Activated naive CD4-positive, alpha-beta T cell treated with anti-CD3 and anti-CD28 coated beads, Interleukin-2, amount 50 U/mL, for 24 hours (primary cell): ENCODE measurements around the gene TOP3B.
A peak's percentile ranks its signal among the peaks of the same experiment; 100 is the strongest.
"Not testable (repeated sequence)": the region's sequence is repeated elsewhere in the genome, so short reads cannot be mapped to it uniquely, and the experiment has no call there.

Experiments
- H3K27ac Mint-ChIP-seq: one replicate; pipeline ENCODE4 v1.8.0; 2021; ENCODE audit warnings: mild to moderate bottlenecking, mixed read lengths
- H3K27me3 Mint-ChIP-seq: one replicate; pipeline ENCODE4 v1.8.0; 2021; ENCODE audit warnings: mixed read lengths
- H3K36me3 Mint-ChIP-seq: one replicate; pipeline ENCODE4 v1.8.0; 2021; ENCODE audit warnings: mixed read lengths
- H3K4me1 Mint-ChIP-seq: one replicate; pipeline ENCODE4 v1.8.0; 2021; ENCODE audit warnings: mixed read lengths
- H3K4me3 Mint-ChIP-seq: one replicate; pipeline ENCODE4 v1.8.0; 2021; ENCODE audit warnings: mild to moderate bottlenecking, mixed read lengths
- H3K9me3 Mint-ChIP-seq: one replicate; pipeline ENCODE4 v1.8.0; 2021; ENCODE audit warnings: mixed read lengths

TOP3B gene

GRCh38 chr22:21920341-21921183 lies 62.0 kb downstream of the TOP3B start:
- H3K27me3 Mint-ChIP-seq = no peaks in the 10 kb centered on the region
- H3K4me1 Mint-ChIP-seq = no peaks in the 10 kb centered on the region
- H3K36me3 Mint-ChIP-seq = no peaks in the 10 kb centered on the region
- no peak overlapping the region for H3K27ac Mint-ChIP-seq
- H3K4me3 Mint-ChIP-seq = no peak overlapping the region
- no peaks in the 10 kb centered on the region for H3K9me3 Mint-ChIP-seq

DNA sequence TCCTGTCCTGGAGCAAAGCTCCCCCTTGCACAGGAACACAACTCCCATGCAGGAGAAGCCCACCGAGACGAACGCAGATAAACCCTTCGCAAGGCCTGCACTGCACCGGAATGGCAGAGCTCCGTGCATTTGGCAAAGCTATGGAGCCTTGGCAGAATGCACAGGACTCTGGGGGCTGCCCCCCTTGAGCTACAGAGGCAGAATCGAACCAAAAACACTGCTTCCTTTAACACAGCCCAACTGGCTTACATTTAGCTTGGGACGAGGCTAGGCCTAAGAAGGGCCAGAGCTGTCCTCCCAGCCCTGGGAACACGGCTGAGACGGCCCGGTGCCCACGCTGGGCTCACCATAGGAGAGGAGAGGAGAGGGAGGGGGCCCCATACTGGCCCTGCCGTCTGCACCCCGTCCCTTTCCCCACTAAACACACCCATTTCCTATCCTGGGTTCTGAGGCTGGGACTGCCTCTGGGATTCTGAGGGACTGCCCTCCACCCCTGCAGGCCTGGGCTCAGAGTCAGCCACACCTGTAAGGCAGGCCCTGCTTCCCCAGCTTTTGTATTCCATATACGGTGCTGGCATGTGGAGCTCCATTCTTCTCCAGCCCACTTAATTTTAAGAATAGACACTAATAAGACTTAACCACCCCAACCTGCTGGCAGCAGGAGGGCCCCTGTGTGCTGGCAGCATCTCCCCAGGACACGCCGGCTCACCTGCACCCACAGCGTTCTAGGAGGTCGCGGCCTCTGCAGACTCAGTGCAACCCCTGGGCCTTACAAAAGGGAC lies 62.9 kb downstream of the TOP3B start:
- H3K4me3 Mint-ChIP-seq = no peak overlapping the region
- H3K9me3 Mint-ChIP-seq = no peaks in the 10 kb centered on the region
- H3K27ac Mint-ChIP-seq = no peak overlapping the region
- H3K36me3 Mint-ChIP-seq = no peaks in the 10 kb centered on the region
- H3K4me1 Mint-ChIP-seq = no peaks in the 10 kb centered on the region
- no peaks in the 10 kb centered on the region for H3K27me3 Mint-ChIP-seq

- H3K4me3 Mint-ChIP-seq = no peak overlapping the region
- H3K27me3 Mint-ChIP-seq = no peaks in the 10 kb centered on the region
- H3K36me3 Mint-ChIP-seq = no peaks in the 10 kb centered on the region
- H3K4me1 Mint-ChIP-seq = no peaks in the 10 kb centered on the region
- no peaks in the 10 kb centered on the region for H3K9me3 Mint-ChIP-seq
- no peak overlapping the region for H3K27ac Mint-ChIP-seq
These were observed 64.0 kb downstream of the TOP3B start for GRCh38 chr22:21918466-21919185.

DNA sequence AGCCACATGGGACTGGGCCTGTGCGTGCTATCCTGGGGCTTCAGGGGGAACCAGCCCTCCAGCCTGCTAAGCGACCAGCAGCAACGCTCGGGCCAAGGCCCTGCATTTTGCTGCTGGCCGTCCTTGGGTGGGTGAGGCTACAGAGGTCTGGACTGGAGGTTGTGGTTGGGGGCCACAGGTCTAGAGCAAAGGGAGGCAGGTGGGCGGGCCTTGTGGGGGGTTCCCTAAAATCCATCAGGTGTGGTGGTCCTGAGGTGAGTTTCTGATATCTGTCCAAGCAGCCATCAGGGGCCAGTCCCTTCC lies 64.7 kb downstream of the TOP3B start:
- H3K4me3 Mint-ChIP-seq = no peak overlapping the region
- H3K27me3 Mint-ChIP-seq = no peaks in the 10 kb centered on the region
- H3K27ac Mint-ChIP-seq = no peak overlapping the region
- no peaks in the 10 kb centered on the region for H3K4me1 Mint-ChIP-seq
- H3K9me3 Mint-ChIP-seq = no peaks in the 10 kb centered on the region
- H3K36me3 Mint-ChIP-seq = no peaks in the 10 kb centered on the region

DNA sequence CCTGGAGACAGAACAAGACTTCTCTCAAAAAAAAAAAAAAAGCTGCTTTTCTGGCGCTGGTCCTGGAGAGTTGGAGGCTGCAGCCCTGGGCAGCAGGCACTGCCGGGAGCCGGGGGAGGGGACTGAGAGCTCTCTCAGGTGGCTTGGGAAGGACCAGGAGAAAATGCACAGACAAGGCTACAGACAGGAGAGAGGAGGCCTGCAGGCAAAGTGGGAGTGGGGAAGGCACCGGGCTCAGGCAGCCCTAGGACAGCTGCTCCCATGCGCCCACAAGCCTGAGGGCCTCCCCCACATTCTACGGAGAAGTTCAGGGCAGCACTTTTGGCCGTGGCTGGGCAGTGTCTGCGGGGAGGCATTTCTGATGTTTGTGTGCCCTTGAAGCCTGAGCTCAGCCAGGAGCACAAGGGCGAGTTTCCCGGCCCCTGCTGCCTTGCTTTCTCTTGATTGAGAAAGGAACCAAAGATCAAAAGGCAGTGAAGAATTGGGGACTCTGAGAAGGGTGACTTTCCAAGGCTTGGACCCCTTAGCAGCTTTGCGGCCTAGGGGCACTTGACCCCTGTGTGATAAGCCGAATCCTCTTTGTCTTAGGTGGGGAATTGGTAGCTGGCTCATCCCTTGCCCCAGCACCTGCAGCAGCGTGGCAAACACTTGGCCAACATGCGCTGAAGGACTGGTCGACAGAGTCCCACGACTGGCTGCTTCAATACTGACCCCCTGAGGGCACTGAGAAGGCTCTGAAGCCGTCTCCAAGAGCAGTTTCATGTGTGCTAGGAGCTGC lies 65.2 kb downstream of the TOP3B start:
- H3K27ac Mint-ChIP-seq = no peak overlapping the region
- no peak overlapping the region for H3K4me3 Mint-ChIP-seq
- no peaks in the 10 kb centered on the region for H3K27me3 Mint-ChIP-seq
- H3K4me1 Mint-ChIP-seq = no peaks in the 10 kb centered on the region
- H3K36me3 Mint-ChIP-seq = no peaks in the 10 kb centered on the region
- H3K9me3 Mint-ChIP-seq = no peaks in the 10 kb centered on the region

DNA sequence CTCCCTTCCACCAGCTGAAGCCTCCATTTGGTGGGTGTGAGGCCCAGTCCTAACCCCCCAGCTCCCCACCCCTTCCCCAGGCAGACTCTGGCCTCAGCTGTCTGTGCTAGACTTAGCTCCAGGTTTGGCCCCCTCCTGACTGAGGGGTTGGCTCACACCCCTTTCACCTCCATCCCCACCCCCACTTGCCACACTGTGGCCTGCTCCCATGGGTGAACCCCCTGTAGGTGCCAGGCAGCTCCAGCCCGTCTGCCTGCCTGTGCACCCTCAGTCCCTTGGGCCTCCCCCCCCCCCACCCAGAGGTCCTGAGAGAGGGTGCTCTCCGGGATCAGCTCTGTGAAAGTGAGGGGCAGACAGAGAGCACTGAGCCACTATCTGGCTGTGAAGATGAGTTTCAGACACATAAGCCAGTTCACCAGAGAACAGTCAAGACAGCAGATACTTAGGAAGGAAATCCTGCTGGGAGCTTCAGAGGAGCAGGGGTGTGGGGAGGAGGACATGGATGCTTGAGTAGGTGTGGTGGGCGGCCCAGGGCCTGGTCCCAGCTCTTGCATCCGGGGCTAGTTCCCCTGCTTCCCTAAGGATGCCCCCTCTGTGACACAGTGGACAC lies 66.2 kb downstream of the TOP3B start:
- Mint-ChIP-seq H3K36me3 (no peaks in the 10 kb centered on the region), H3K27ac (no peak overlapping the region), H3K9me3 (no peaks in the 10 kb centered on the region), H3K4me3 (no peak overlapping the region), H3K27me3 (no peaks in the 10 kb centered on the region), H3K4me1 (no peaks in the 10 kb centered on the region)

GRCh38 chr22:21915624-21916308 lies 66.8 kb downstream of the TOP3B start:
- no peaks in the 10 kb centered on the region for H3K36me3 Mint-ChIP-seq
- H3K4me3 Mint-ChIP-seq = no peak overlapping the region
- no peaks in the 10 kb centered on the region for H3K9me3 Mint-ChIP-seq
- H3K4me1 Mint-ChIP-seq = no peaks in the 10 kb centered on the region
- H3K27me3 Mint-ChIP-seq = no peaks in the 10 kb centered on the region
- H3K27ac Mint-ChIP-seq = peak overlapping the region; percentile 68

GRCh38 chr22:21914033-21914642 lies 68.4 kb downstream of the TOP3B start:
- not testable (repeated sequence) for H3K36me3 Mint-ChIP-seq, H3K27ac Mint-ChIP-seq, H3K9me3 Mint-ChIP-seq, H3K4me1 Mint-ChIP-seq, H3K4me3 Mint-ChIP-seq, H3K27me3 Mint-ChIP-seq

- not testable (repeated sequence) for H3K27ac Mint-ChIP-seq, H3K36me3 Mint-ChIP-seq, H3K4me1 Mint-ChIP-seq, H3K27me3 Mint-ChIP-seq, H3K9me3 Mint-ChIP-seq, H3K4me3 Mint-ChIP-seq
These were observed 72.2 kb downstream of the TOP3B start for GRCh38 chr22:21910367-21910766.

GRCh38 chr22:21909871-21910270 lies 72.7 kb downstream of the TOP3B start:
- no peaks in the 10 kb centered on the region for H3K4me1 Mint-ChIP-seq
- H3K36me3 Mint-ChIP-seq = peaks cover 1% of the 10 kb centered on the region
- no peak overlapping the region for H3K27ac Mint-ChIP-seq
- H3K9me3 Mint-ChIP-seq = no peaks in the 10 kb centered on the region
- H3K27me3 Mint-ChIP-seq = no peaks in the 10 kb centered on the region
- no peak overlapping the region for H3K4me3 Mint-ChIP-seq

GRCh38 chr22:21907638-21908522 lies 74.7 kb downstream of the TOP3B start:
- Mint-ChIP-seq H3K36me3 (peaks cover 4% of the 10 kb centered on the region), H3K27ac (no peak overlapping the region), H3K4me1 (no peaks in the 10 kb centered on the region), H3K27me3 (no peaks in the 10 kb centered on the region), H3K4me3 (no peak overlapping the region), H3K9me3 (no peaks in the 10 kb centered on the region)
